K562 (cell line): ENCODE measurements around the gene ZNF324B. TPM values are rescaled to one million over a fixed set of nuclear protein-coding genes. Genes with fewer than 3 reads are reported as not detected.

Experiments used
- ATAC-seq: fragments of 200-7000 bp; cut with Tn5 transposase; 3 replicates; pipeline ENCODE4 v1.9.1; 2020; ENCODE audit warnings: moderate library complexity
- BruUV-seq: library from RNA; stranded (reverse); fragments of 400-500 nt; replicated peaks from 2 replicates; lab custom pipeline; 2021; lab: Mats Ljungman, UMichigan
- CTCF ChIA-PET: fragments of 300-600 bp; formaldehyde crosslinking; extraction: SDS; loops from one replicate; lab custom pipeline; 2021; ENCODE audit warnings: low intra/inter-chr PET ratio; lab: Yijun Ruan, JAX
- POLR2A ChIA-PET: fragments of 300-600, 350-650 bp; sonication (Branson Sonifier 250); formaldehyde crosslinking; extraction: SDS; loops from one replicate; lab custom pipeline; 2021; ENCODE audit warnings: antibody characterized with exemption, inconsistent platforms; lab: Yijun Ruan, JAX
- DNase-seq, 4 experiments: peaks; one replicate each; pipeline versions ENCODE4 v3.0.0 to v3.0.0-alpha.2; 2011 to 2018; ENCODE audit warnings: low spot score in 3 of 4, mixed read lengths in 3 of 4; ENCODE audit errors: extremely low read depth in 1 of 4
- FAIRE-seq: peaks from 2 replicates; lab custom pipeline; 2011; peaks lifted over from hg19 to GRCh38; lab: Jason Lieb, UNC
- H2AFZ ChIP-seq: 2 replicates; pipeline ENCODE4 v1.6.0; 2011; ENCODE audit warnings: low read depth, low read length, control low read depth, inconsistent platforms
- H3K27ac ChIP-seq: fragments of 200-600 bp; 3 replicates; pipeline ENCODE4 v1.8.0; 2011; ENCODE audit warnings: low read depth, mild to moderate bottlenecking, control low read depth, inconsistent platforms, low read length, moderate library complexity, mixed read lengths; ENCODE audit errors: extremely low read depth
- H3K27me3 ChIP-seq, 2 experiments: fragments of 300-600 bp in 1 of 2; 2 replicates in 1 of 2; 3 replicates in 1 of 2; pipeline versions ENCODE4 v1.6.0 to v1.8.0; 2011; ENCODE audit warnings: inconsistent platforms in 2 of 2, low read length in 2 of 2, mild to moderate bottlenecking in 1 of 2, mixed read lengths in 1 of 2, moderate library complexity in 1 of 2; ENCODE audit not compliant: control insufficient read depth in 2 of 2, insufficient read depth in 2 of 2
- H3K36me3 ChIP-seq: fragments of 300-600 bp; 3 replicates; pipeline ENCODE4 v1.8.0; 2011; ENCODE audit warnings: mild to moderate bottlenecking, low read length, inconsistent platforms; ENCODE audit not compliant: control insufficient read depth, insufficient read depth
- H3K4me1 ChIP-seq, 2 experiments: fragments of 200-600 bp in 1 of 2; replicated peaks in 1 of 2; 2 replicates in 1 of 2; 3 replicates in 1 of 2; pipeline versions ENCODE4 v1.5.1 to v1.8.0; 2011; ENCODE audit warnings: inconsistent platforms in 2 of 2, low read length in 2 of 2, mild to moderate bottlenecking in 1 of 2, mixed read lengths in 1 of 2, moderate library complexity in 1 of 2; ENCODE audit not compliant: control insufficient read depth in 2 of 2, insufficient read depth in 2 of 2
- H3K4me2 ChIP-seq: 2 replicates; pipeline ENCODE4 v1.6.1; 2011; ENCODE audit warnings: low read length, control low read depth, inconsistent platforms, mixed read lengths; ENCODE audit not compliant: insufficient read depth
- H3K4me3 ChIP-seq: fragments of 200-600 bp; sonication (generic), shearing (Covaris generic); 2 replicates; pipeline ENCODE4 v1.5.1; 2016; ENCODE audit warnings: control low read depth, inconsistent platforms
- H3K79me2 ChIP-seq: fragments of 200-600 bp; 3 replicates; pipeline ENCODE4 v1.8.0; 2011; ENCODE audit warnings: low read length, inconsistent platforms; ENCODE audit not compliant: control insufficient read depth, insufficient read depth
- H3K9ac ChIP-seq, 2 experiments: 2 replicates each; pipeline versions ENCODE4 v1.6.0 to v1.6.1; 2011; ENCODE audit warnings: low read depth in 2 of 2, low read length in 2 of 2, control low read depth in 1 of 2, inconsistent platforms in 1 of 2, mild to moderate bottlenecking in 1 of 2, mixed read lengths in 1 of 2; ENCODE audit not compliant: insufficient read depth in 1 of 2
- H3K9me1 ChIP-seq: one replicate; pipeline ENCODE4 v1.6.0; 2011; ENCODE audit warnings: inconsistent platforms, mild to moderate bottlenecking, low read length, moderate library complexity; ENCODE audit not compliant: control insufficient read depth, insufficient read depth
- H3K9me3 ChIP-seq: replicated peaks from 2 replicates; pipeline ENCODE4 v1.5.1; 2011; ENCODE audit warnings: low read depth, low read length, inconsistent platforms; ENCODE audit not compliant: control insufficient read depth, insufficient read depth
- H4K20me1 ChIP-seq: replicated peaks from 2 replicates; pipeline ENCODE4 v1.6.1; 2011; ENCODE audit warnings: low read length, inconsistent platforms, mixed read lengths; ENCODE audit not compliant: control insufficient read depth, insufficient read depth
- SIRT6 ChIP-seq: IDR thresholded peaks from one replicate; pipeline ENCODE4 v1.6.1; 2012; ENCODE audit warnings: low read depth, mild to moderate bottlenecking, control low read depth, inconsistent platforms, low read length, moderate library complexity
- THAP7 ChIP-seq: fragments of 250-450 bp; sonication (Bioruptor Pico); IDR thresholded peaks from 2 replicates; pipeline ENCODE4 v1.5.0; 2021
- ZKSCAN1 ChIP-seq: fragments of 150-350 bp; IDR thresholded peaks from 2 replicates; pipeline ENCODE4 v1.6.1; 2016; ENCODE audit warnings: low read depth, low read length
- WGBS: fragments of 100-300 bp; shearing (Covaris generic); methylation state at CpG from one replicate; pipeline ENCODE4 v1.1.6; 2016; ENCODE audit warnings: low coverage, mixed read lengths; ENCODE audit not compliant: insufficient coverage; ENCODE audit errors: missing lambda C conversion rate; 5-methylcytosine and 5-hydroxymethylcytosine counted together
- in situ Hi-C: fragments of 300-500 bp; cut with MboI; formaldehyde crosslinking; loops from 4 replicates; pipeline ENCODE4 v1.15.0; 2018; ENCODE audit warnings: inconsistent platforms, mixed read lengths
- intact Hi-C: fragments of 100-400 bp; cut with micrococcal nuclease; formaldehyde crosslinking; loops from 2 replicates; pipeline ENCODE4 v1.14.2; 2022
- polyA plus RNA-seq, 8 experiments: library from polyadenylated mRNA; depleted of rRNA in 4 of 8; stranded (reverse) in 5 of 8; unstranded in 3 of 8; fragments of >200 nt; fragmentation: Nextera tagmentation in 2 of 8; fragmentation: Illumina TruSeq in 1 of 8; extraction: Ambion mirVana in 2 of 8; extraction: Trizol in 1 of 8; gene quantifications; 2 replicates each; pipeline versions ENCODE4 v1.2.1 to v1.2.3, GENCODE V29; 2011 to 2014; ENCODE audit warnings: inconsistent platforms in 1 of 8, missing spikeins in 1 of 8
- total RNA-seq, 7 experiments: library from RNA; depleted of rRNA in 6 of 7; stranded (reverse); fragments of >200 nt in 6 of 7; fragmentation: Illumina TruSeq in 2 of 7; extraction: Trizol in 2 of 7; gene quantifications; 2 replicates each; pipeline versions ENCODE4 v1.2.1 to v1.2.3, GENCODE V29; 2011 to 2021; ENCODE audit warnings: low replicate concordance in 1 of 7

The ZNF324B gene
- total and polyA plus RNA-seq, 9 of the 15 experiments (the other 6 are each of a cell fraction or from before 2014, with no cell fraction given) = 0.20 to 13.5 (median 5.7) TPM

- over 99% methylated on average over 20 of the region's 35 CpGs for WGBS
- CTCF ChIA-PET = no interaction called here
- no peak overlapping the region for H3K4me2 ChIP-seq
- no peak for DNase-seq
- no peak for FAIRE-seq
- peaks cover 32% of the 10 kb centered on the region; the same call in 2 of the 3 replicates for H3K36me3 ChIP-seq
- peaks cover 0 to 14% of the 10 kb centered on the region in 2 experiments; a peak in 2 of 5 replicates for H3K4me1 ChIP-seq
- in situ Hi-C loops = no loop called here
- H4K20me1 ChIP-seq = no peaks in the 10 kb centered on the region
- intact Hi-C loops = no loop called here
- H3K9me3 ChIP-seq = no peaks in the 10 kb centered on the region
- H3K79me2 ChIP-seq = peaks cover 8% of the 10 kb centered on the region; the same call in 2 of the 3 replicates
- POLR2A ChIA-PET = no interaction called here
- H2AFZ ChIP-seq = no peak overlapping the region
- no peak overlapping the region for H3K27ac ChIP-seq
- H3K9me1 ChIP-seq = no peaks in the 10 kb centered on the region
- TF ChIP-seq THAP7 (CRISPR knock-in tag) (no peak), ZKSCAN1 (peak; percentile 63; the same call in 1 of the 2 replicates)
- TF ChIP-seq, all 486 proteins: peak for 1
- Histone ChIP-seq H3K9ac (no peak overlapping the region), H3K4me3 (no peak overlapping the region), H3K27me3 (no peaks in the 10 kb centered on the region)
- no TSS peak for BruUV-seq
- no peak for ATAC-seq
Measured at GRCh38 chr19:58456111-58456510, 4.7 kb downstream of the ZNF324B start.

- ATAC-seq (no peak), FAIRE-seq (no peak), DNase-seq (no peak)
- H3K9me3 ChIP-seq = no peaks in the 10 kb centered on the region
- H4K20me1 ChIP-seq = no peaks in the 10 kb centered on the region
- no TSS peak for BruUV-seq
- TF ChIP-seq SIRT6 = no peak
- H3K4me1 ChIP-seq = no peaks in the 10 kb centered on the region
- no peaks in the 10 kb centered on the region for H3K27me3 ChIP-seq
- WGBS = 71% methylated on average over 2 of the region's 2 CpGs
- H3K9me1 ChIP-seq = no peaks in the 10 kb centered on the region
- H3K79me2 ChIP-seq = no peaks in the 10 kb centered on the region
- CTCF ChIA-PET = no interaction called here
- H3K9ac ChIP-seq = no peak overlapping the region
- H3K36me3 ChIP-seq = peaks cover 20% of the 10 kb centered on the region; the same call in 2 of the 3 replicates
- H3K4me2 ChIP-seq = no peak overlapping the region
- intact Hi-C loops = no loop called here
- no peak overlapping the region for H3K27ac ChIP-seq
- in situ Hi-C loops = no loop called here
- POLR2A ChIA-PET = interaction anchor here (0.8 kb wide), 1 partner anchor 15 kb away, joined by 3 read pairs; no protein-coding TSS in a partner anchor
- H2AFZ ChIP-seq = no peak overlapping the region
- no peak overlapping the region for H3K4me3 ChIP-seq
Measured at GRCh38 chr19:58460039-58460438, 8.6 kb downstream of the ZNF324B start.
